ENCODE results near the gene MYO15B. TPM values are rescaled to one million over a fixed set of nuclear protein-coding genes. Genes with fewer than 3 reads are reported as not detected.

Gene MYO15B
- total and polyA plus RNA-seq, 2 of the 13 experiments (the other 11 are each of a cell fraction or from before 2014, with no cell fraction given) = 2.8 to 8.1 TPM

DNA sequence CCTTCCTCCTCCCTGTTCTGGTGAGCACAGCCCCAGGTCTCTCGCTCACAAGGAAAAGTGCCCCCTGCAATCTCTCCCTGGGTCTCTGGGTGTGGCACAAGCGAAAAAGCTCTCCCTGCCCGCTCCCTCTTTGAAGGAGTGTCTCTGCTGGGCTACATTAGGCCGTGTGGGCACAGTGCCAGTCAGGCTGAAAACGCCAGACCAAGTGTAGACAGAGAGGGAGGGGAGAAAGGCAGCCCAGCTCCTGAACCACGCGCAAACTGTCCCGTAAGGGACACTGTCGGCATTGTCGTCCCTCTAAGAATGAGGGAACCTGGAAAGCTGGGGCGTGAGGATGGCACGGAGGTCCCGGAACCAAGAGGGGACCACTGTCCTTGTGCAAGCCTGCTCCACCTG is 49.5 kb downstream of the MYO15B start:
- no peaks in the 10 kb centered on the region for H3K9me3 ChIP-seq (ENCODE audit: low read length)
- ChIA-PET POLR2A (no interaction called here), CTCF (ENCODE audit: low intra/inter-chr PET ratio, low total read pairs) (no interaction called here)
- H3K79me2 ChIP-seq (ENCODE audit: insufficient read depth, low read length) = no peaks in the 10 kb centered on the region
- peaks cover 19% of the 10 kb centered on the region for H3K4me1 ChIP-seq (ENCODE audit: insufficient read depth, low read length)
- H2AFZ ChIP-seq (ENCODE audit: low read length) = no peak overlapping the region
- intact Hi-C loops (cut with micrococcal nuclease; ENCODE audit: unreplicated experiment) = no loop called here
- ATAC-seq = no peak
- H3K36me3 ChIP-seq (replicated peaks in 1 of 2; ENCODE audit: control insufficient read depth in 1 of 2, insufficient read depth in 2 of 2, low read length in 2 of 2) = peaks cover 5 to 10% of the 10 kb centered on the region in 2 experiments
- in situ Hi-C loops (cut with HindIII; ENCODE audit: extremely low pct_ligation_motif_present, low pct_unique_long_range_greater_than_20kb) = no loop called here
- H4K20me1 ChIP-seq (ENCODE audit: insufficient read depth, low read length) = peaks cover 4% of the 10 kb centered on the region; the same call in 1 of the 2 replicates
- no peak for DNase-seq (ENCODE audit: low spot score)
- no peak overlapping the region for H3K4me3 ChIP-seq (replicated peaks in 1 of 3; ENCODE audit: insufficient read depth in 1 of 3, low read depth in 2 of 3, low read length in 3 of 3)
- BruUV-seq (replicated peaks) = no TSS peak
- TF ChIP-seq, protein P1, sequence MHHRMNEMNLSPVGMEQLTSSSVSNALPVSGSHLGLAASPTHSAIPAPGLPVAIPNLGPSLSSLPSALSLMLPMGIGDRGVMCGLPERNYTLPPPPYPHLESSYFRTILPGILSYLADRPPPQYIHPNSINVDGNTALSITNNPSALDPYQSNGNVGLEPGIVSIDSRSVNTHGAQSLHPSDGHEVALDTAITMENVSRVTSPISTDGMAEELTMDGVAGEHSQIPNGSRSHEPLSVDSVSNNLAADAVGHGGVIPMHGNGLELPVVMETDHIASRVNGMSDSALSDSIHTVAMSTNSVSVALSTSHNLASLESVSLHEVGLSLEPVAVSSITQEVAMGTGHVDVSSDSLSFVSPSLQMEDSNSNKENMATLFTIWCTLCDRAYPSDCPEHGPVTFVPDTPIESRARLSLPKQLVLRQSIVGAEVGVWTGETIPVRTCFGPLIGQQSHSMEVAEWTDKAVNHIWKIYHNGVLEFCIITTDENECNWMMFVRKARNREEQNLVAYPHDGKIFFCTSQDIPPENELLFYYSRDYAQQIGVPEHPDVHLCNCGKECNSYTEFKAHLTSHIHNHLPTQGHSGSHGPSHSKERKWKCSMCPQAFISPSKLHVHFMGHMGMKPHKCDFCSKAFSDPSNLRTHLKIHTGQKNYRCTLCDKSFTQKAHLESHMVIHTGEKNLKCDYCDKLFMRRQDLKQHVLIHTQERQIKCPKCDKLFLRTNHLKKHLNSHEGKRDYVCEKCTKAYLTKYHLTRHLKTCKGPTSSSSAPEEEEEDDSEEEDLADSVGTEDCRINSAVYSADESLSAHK (CRISPR knock-in tag; IDR thresholded peaks at IDR 0.05; ENCODE audit: borderline replicate concordance) = no peak
- TF ChIP-seq SMAD1 (CRISPR knock-in tag; IDR thresholded peaks at IDR 0.05; ENCODE audit: borderline replicate concordance, low read depth) = no peak
- no peak for TF ChIP-seq ADNP (CRISPR knock-in tag; IDR thresholded peaks at IDR 0.05)
- TF ChIP-seq EEA1 (CRISPR knock-in tag; IDR thresholded peaks at IDR 0.05; ENCODE audit: borderline replicate concordance) = no peak
- TF ChIP-seq, protein P2, sequence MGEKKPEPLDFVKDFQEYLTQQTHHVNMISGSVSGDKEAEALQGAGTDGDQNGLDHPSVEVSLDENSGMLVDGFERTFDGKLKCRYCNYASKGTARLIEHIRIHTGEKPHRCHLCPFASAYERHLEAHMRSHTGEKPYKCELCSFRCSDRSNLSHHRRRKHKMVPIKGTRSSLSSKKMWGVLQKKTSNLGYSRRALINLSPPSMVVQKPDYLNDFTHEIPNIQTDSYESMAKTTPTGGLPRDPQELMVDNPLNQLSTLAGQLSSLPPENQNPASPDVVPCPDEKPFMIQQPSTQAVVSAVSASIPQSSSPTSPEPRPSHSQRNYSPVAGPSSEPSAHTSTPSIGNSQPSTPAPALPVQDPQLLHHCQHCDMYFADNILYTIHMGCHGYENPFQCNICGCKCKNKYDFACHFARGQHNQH (CRISPR knock-in tag; IDR thresholded peaks at IDR 0.05) = no peak
- no peak for TF ChIP-seq ZEB1 (IDR thresholded peaks at IDR 0.05; ENCODE audit: insufficient replicate concordance, low read depth)
- no peak for TF ChIP-seq MTF2 (CRISPR knock-in tag; IDR thresholded peaks at IDR 0.05; ENCODE audit: borderline replicate concordance)
- TF ChIP-seq KLF15 (CRISPR knock-in tag; IDR thresholded peaks at IDR 0.05; ENCODE audit: borderline replicate concordance) = no peak
- TF ChIP-seq ZNF614 (CRISPR knock-in tag; IDR thresholded peaks at IDR 0.05; ENCODE audit: borderline replicate concordance) = no peak
- TF ChIP-seq KDM5B (CRISPR knock-in tag; IDR thresholded peaks at IDR 0.05; ENCODE audit: borderline replicate concordance) = no peak
- 95% methylated on average over 13 of the region's 13 CpGs for whole genome bisulfite sequencing (ENCODE audit: low lambda C conversion rate)
- H3K4me2 ChIP-seq (ENCODE audit: low read depth, low read length) = no peak overlapping the region
- no peak overlapping the region for H3K9ac ChIP-seq (ENCODE audit: insufficient read depth, low read depth, low read length)
- FAIRE-seq = no peak
- no peaks in the 10 kb centered on the region for H3K27me3 ChIP-seq (ENCODE audit: control insufficient read depth in 1 of 2, insufficient read depth in 2 of 2, low read length in 2 of 2)
- no peak overlapping the region for H3K27ac ChIP-seq (ENCODE audit: extremely low read length, insufficient read depth, low read length)

Measured in HepG2 (cell line).